Left lung (tissue), 10 donors: ENCODE data around the gene OTOS. TPM values are rescaled to one million over a fixed set of nuclear protein-coding genes. Genes with fewer than 3 reads are reported as not detected.
A peak's percentile ranks its signal among the peaks of the same experiment; 100 is the strongest.

ENCODE experiments used
- ATAC-seq: fragments of 200-7000 bp; cut with Tn5 transposase; one replicate; pipeline ENCODE4 v1.9.1; 2020; ENCODE audit warnings: moderate library complexity
- DNase-seq, 4 donors: peaks; one replicate each; pipeline ENCODE4 v3.0.0-alpha.2; 2013 to 2020
- H3K27ac ChIP-seq, 2 donors: fragments of 200-600 bp; sonication (generic) in 1 of 2; one replicate each; pipeline versions ENCODE4 v1.5.0 to v1.8.0; 2020 to 2021
- H3K27me3 ChIP-seq, 2 donors: fragments of 200-600 bp; sonication (generic) in 1 of 2; one replicate each; pipeline versions ENCODE4 v1.5.0 to v1.8.0; 2020 to 2021
- H3K36me3 ChIP-seq, 2 donors: fragments of 200-600 bp; sonication (generic) in 1 of 2; one replicate each; pipeline versions ENCODE4 v1.5.0 to v1.8.0; 2020 to 2021
- H3K4me1 ChIP-seq, 2 donors: fragments of 200-600 bp; one replicate each; pipeline ENCODE4 v1.8.0; 2021
- H3K4me3 ChIP-seq, 2 donors: fragments of 200-600 bp; sonication (generic) in 1 of 2; one replicate each; pipeline versions ENCODE4 v1.5.0 to v1.8.0; 2020 to 2021; ENCODE audit warnings: mild to moderate bottlenecking in 1 of 2
- H3K9me3 ChIP-seq, 2 donors: fragments of 200-600 bp; sonication (generic) in 1 of 2; one replicate each; pipeline versions ENCODE4 v1.5.0 to v1.8.0; 2020 to 2021
- CTCF ChIP-seq, 2 donors: fragments of 200-600 bp; sonication (generic) in 1 of 2; IDR thresholded peaks; one replicate each; pipeline versions ENCODE4 v1.5.0 to v1.8.0; 2021; ENCODE audit warnings: antibody characterized with exemption in 2 of 2
- intact Hi-C, 2 donors: fragments of 100-400 bp; cut with DNase I; formaldehyde crosslinking; loops; one replicate each; pipeline versions ENCODE4 v1.11.2 to v1.14.2; 2022
- polyA plus RNA-seq, 6 donors: library from polyadenylated mRNA; unstranded; fragments of 120-200 nt; gene quantifications; one replicate each; pipeline ENCODE4 v1.2.1, GENCODE V29; 2013; ENCODE audit not compliant: insufficient read length in 6 of 6
- total RNA-seq, 2 donors: library from RNA; stranded (reverse); fragmentation: NEBNext Ultra II Directional; extraction: Animal tissue kit (Norgen Biotek cat#: 25700); gene quantifications; one replicate each; pipeline ENCODE4 v1.2.1, GENCODE V29; 2021
- donor health status: DM: no; HTN: yes; CAD: no.
- donor health status: DM: no; HTN: no; CAD: no.

The OTOS gene
- total and polyA plus RNA-seq, 8 donors = not detected

GRCh38 chr2:240179941-240180666 lies 39.6 kb upstream of the OTOS start:
- intact Hi-C loops = no loop called here
- no peaks in the 10 kb centered on the region for H3K4me1 ChIP-seq
- DNase-seq (peak in 1 of 4 donors; percentile 25), ATAC-seq (no peak)
- no peaks in the 10 kb centered on the region for H3K9me3 ChIP-seq
- no peak for TF ChIP-seq CTCF (IDR thresholded peaks at IDR 0.05)
- no peaks in the 10 kb centered on the region for H3K36me3 ChIP-seq
- peaks cover 0 to 36% of the 10 kb centered on the region in 2 donors for H3K27me3 ChIP-seq
- no peak overlapping the region for H3K4me3 ChIP-seq
- H3K27ac ChIP-seq = no peak overlapping the region

- H3K27me3 ChIP-seq = peaks cover 0 to 44% of the 10 kb centered on the region in 2 donors
- no peak for TF ChIP-seq CTCF (IDR thresholded peaks at IDR 0.05)
- no peaks in the 10 kb centered on the region for H3K4me1 ChIP-seq
- intact Hi-C loops = no loop called here
- ATAC-seq = no peak
- peak in 1 of 4 donors; percentile 21 for DNase-seq
- H3K27ac ChIP-seq = no peak overlapping the region
- no peaks in the 10 kb centered on the region for H3K36me3 ChIP-seq
- no peak overlapping the region for H3K4me3 ChIP-seq
- no peaks in the 10 kb centered on the region for H3K9me3 ChIP-seq
Observed at GRCh38 chr2:240179186-240179815, 38.8 kb upstream of the OTOS start.

GRCh38 chr2:240178564-240178963 lies 38.1 kb upstream of the OTOS start:
- Histone ChIP-seq H3K4me1 (no peaks in the 10 kb centered on the region), H3K9me3 (no peaks in the 10 kb centered on the region), H3K27ac (no peak overlapping the region), H3K36me3 (no peaks in the 10 kb centered on the region), H3K4me3 (no peak overlapping the region), H3K27me3 (peaks cover 0 to 44% of the 10 kb centered on the region in 2 donors)
- no peak for ATAC-seq
- peak in 1 of 4 donors; percentile 1 for DNase-seq
- intact Hi-C loops = no loop called here
- TF ChIP-seq CTCF (IDR thresholded peaks at IDR 0.05) = no peak

GRCh38 chr2:240174496-240174895 lies 34.0 kb upstream of the OTOS start:
- no peak overlapping the region for H3K4me3 ChIP-seq
- peaks cover 0 to 34% of the 10 kb centered on the region in 2 donors for H3K27me3 ChIP-seq
- intact Hi-C loops = no loop called here
- no peak for TF ChIP-seq CTCF (IDR thresholded peaks at IDR 0.05)
- H3K9me3 ChIP-seq = no peaks in the 10 kb centered on the region
- H3K36me3 ChIP-seq = no peaks in the 10 kb centered on the region
- no peaks in the 10 kb centered on the region for H3K4me1 ChIP-seq
- ATAC-seq (no peak), DNase-seq (no peak)
- no peak overlapping the region for H3K27ac ChIP-seq

GRCh38 chr2:240172071-240172895 lies 31.8 kb upstream of the OTOS start:
- no peaks in the 10 kb centered on the region for H3K36me3 ChIP-seq
- peaks cover 0 to 34% of the 10 kb centered on the region in 2 donors for H3K27me3 ChIP-seq
- no peaks in the 10 kb centered on the region for H3K4me1 ChIP-seq
- intact Hi-C loops = no loop called here
- no peak overlapping the region for H3K4me3 ChIP-seq
- no peak for ATAC-seq
- no peak for TF ChIP-seq CTCF (IDR thresholded peaks at IDR 0.05)
- DNase-seq = peak in 1 of 4 donors; percentile 35
- H3K27ac ChIP-seq = no peak overlapping the region
- H3K9me3 ChIP-seq = no peaks in the 10 kb centered on the region
